CD4-positive, CD25-positive, alpha-beta regulatory T cell (primary cell): Measurements from ENCODE around the gene PDE4B. TPM values are rescaled to one million over a fixed set of nuclear protein-coding genes. Genes with fewer than 3 reads are reported as not detected.
A peak's percentile ranks its signal among the peaks of the same experiment; 100 is the strongest.

ENCODE experiments used
- ATAC-seq, 2 donors: fragments of 150-1000 bp; cut with Tn5 transposase; one replicate each; pipeline ENCODE4 v1.10.0; 2021; ENCODE audit warnings: low read depth in 2 of 2, moderate number of reproducible peaks in 2 of 2, moderate library complexity in 1 of 2
- DNase-seq, 3 donors: peaks; one replicate each; pipeline versions ENCODE4 v3.0.0 to v3.0.0-alpha.2; 2012 to 2022; ENCODE audit warnings: mixed read lengths in 1 of 3
- H3K27ac ChIP-seq: one replicate; pipeline ENCODE4 v1.7.0; 2013; ENCODE audit warnings: mild to moderate bottlenecking, low read length; ENCODE audit not compliant: insufficient read depth, poor library complexity, severe bottlenecking
- H3K27me3 ChIP-seq: one replicate; pipeline ENCODE4 v1.7.0; 2013; ENCODE audit warnings: low read length; ENCODE audit not compliant: control insufficient read depth, insufficient read depth
- H3K36me3 ChIP-seq: one replicate; pipeline ENCODE4 v1.7.0; 2013; ENCODE audit warnings: mild to moderate bottlenecking, low read length, moderate library complexity; ENCODE audit not compliant: control insufficient read depth, insufficient read depth
- H3K4me1 ChIP-seq: 2 replicates; pipeline ENCODE4 v1.7.0; 2013; ENCODE audit warnings: mild to moderate bottlenecking, low read length; ENCODE audit not compliant: insufficient read depth, control insufficient read depth, poor library complexity, severe bottlenecking
- H3K4me3 ChIP-seq: one replicate; pipeline ENCODE4 v1.7.0; 2013; ENCODE audit warnings: low read depth, mild to moderate bottlenecking, low read length, moderate library complexity
- H3K9me3 ChIP-seq, 2 experiments: 1 replicate in 1 of 2; 2 replicates in 1 of 2; pipeline ENCODE4 v1.7.0; 2013; ENCODE audit warnings: low read length in 2 of 2, mild to moderate bottlenecking in 1 of 2, moderate library complexity in 1 of 2; ENCODE audit not compliant: control insufficient read depth in 2 of 2
- H3K27ac Mint-ChIP-seq, 3 donors: one replicate each; pipeline ENCODE4 v1.8.0; 2020 to 2022; ENCODE audit warnings: mild to moderate bottlenecking in 3 of 3, mixed read lengths in 3 of 3, moderate library complexity in 2 of 3
- H3K27me3 Mint-ChIP-seq: one replicate; pipeline ENCODE4 v1.8.0; 2022; ENCODE audit warnings: mild to moderate bottlenecking, mixed read lengths
- H3K36me3 Mint-ChIP-seq: one replicate; pipeline ENCODE4 v1.8.0; 2020; ENCODE audit warnings: mixed read lengths
- H3K4me1 Mint-ChIP-seq, 4 donors: one replicate each; pipeline ENCODE4 v1.8.0; 2020 to 2022; ENCODE audit warnings: mixed read lengths in 4 of 4, mild to moderate bottlenecking in 1 of 4
- H3K4me3 Mint-ChIP-seq, 4 donors: one replicate each; pipeline ENCODE4 v1.8.0; 2020 to 2022; ENCODE audit warnings: mild to moderate bottlenecking in 4 of 4, mixed read lengths in 4 of 4, moderate library complexity in 3 of 4
- H3K9me3 Mint-ChIP-seq, 7 donors: one replicate each; pipeline ENCODE4 v1.8.0; 2020 to 2022; ENCODE audit warnings: mixed read lengths in 7 of 7, mild to moderate bottlenecking in 3 of 7, moderate library complexity in 2 of 7
- polyA plus RNA-seq, 4 donors: library from polyadenylated mRNA; unstranded; fragments of 300-500 nt; fragmentation: Illumina TruSeq; gene quantifications; one replicate each; pipeline ENCODE4 v1.2.3, GENCODE V29; 2021
- total RNA-seq: library from RNA; stranded (reverse); gene quantifications from one replicate; pipeline ENCODE4 v1.2.3, GENCODE V29; 2022

PDE4B gene
- total and polyA plus RNA-seq, 5 donors from 2014 or later: 63.9 to 200 (median 75.4) TPM

DNA sequence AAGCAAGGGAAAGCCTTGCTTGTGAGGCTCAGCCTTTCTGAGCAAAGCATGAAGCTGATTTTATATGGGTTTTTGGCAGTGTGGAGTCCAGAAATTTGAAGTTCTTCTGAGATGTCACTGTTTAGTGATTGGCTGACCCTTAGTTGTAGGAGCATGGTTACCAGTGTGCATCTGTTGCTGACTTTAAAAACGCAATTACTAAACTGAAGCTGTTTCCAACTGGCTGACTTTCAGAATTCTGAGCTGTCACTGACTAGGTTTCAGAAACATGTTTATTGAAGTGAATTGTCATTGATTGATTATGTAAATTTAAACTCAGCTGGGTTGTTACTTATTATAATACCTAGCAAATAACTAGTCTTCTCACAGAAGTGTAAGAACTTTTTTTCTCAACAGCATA, 89.4 kb downstream of the PDE4B start:
- Histone ChIP-seq H3K4me3 (no peak overlapping the region), H3K36me3 (no peaks in the 10 kb centered on the region), H3K27me3 (no peaks in the 10 kb centered on the region), H3K4me1 (no peaks in the 10 kb centered on the region), H3K27ac (no peak overlapping the region), H3K9me3 (no peaks in the 10 kb centered on the region)
- H3K27ac Mint-ChIP-seq: no peak overlapping the region
- ATAC-seq: no peak
- no peak for DNase-seq
- no peak overlapping the region for H3K4me3 Mint-ChIP-seq
- H3K36me3 Mint-ChIP-seq: no peaks in the 10 kb centered on the region
- no peaks in the 10 kb centered on the region for H3K27me3 Mint-ChIP-seq
- peaks cover 0 to 11% (median 1%) of the 10 kb centered on the region in 7 donors for H3K9me3 Mint-ChIP-seq
- no peaks in the 10 kb centered on the region for H3K4me1 Mint-ChIP-seq

DNA sequence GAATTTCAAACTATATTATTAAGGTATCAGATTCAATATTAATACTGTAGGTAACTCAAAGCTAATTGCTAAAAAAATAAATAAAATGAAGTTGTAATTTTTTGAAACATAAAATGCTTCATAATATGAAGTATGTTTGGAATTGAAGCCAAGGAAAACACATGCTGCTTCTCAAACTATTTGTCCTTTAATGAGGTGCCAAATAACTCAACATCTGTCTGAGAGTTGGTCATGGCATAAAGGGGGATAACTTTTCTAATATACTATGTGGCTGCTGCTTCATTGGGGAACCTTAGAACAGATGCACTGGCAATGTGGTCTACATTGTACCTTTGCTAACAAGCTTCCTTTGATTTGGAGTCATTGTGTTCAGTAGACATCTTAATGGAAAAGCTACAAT, 96.7 kb downstream of the PDE4B start:
- H3K36me3 Mint-ChIP-seq: no peaks in the 10 kb centered on the region
- Histone ChIP-seq H3K4me1 (no peaks in the 10 kb centered on the region), H3K36me3 (no peaks in the 10 kb centered on the region), H3K4me3 (no peak overlapping the region), H3K27ac (no peak overlapping the region), H3K27me3 (peaks cover 3% of the 10 kb centered on the region), H3K9me3 (no peaks in the 10 kb centered on the region)
- H3K9me3 Mint-ChIP-seq: peaks cover 0 to 3% (median 0%) of the 10 kb centered on the region in 7 donors
- no peak overlapping the region for H3K27ac Mint-ChIP-seq
- ATAC-seq: no peak
- no peaks in the 10 kb centered on the region for H3K4me1 Mint-ChIP-seq
- peaks cover 10% of the 10 kb centered on the region for H3K27me3 Mint-ChIP-seq
- H3K4me3 Mint-ChIP-seq: no peak overlapping the region
- no peak for DNase-seq

DNA sequence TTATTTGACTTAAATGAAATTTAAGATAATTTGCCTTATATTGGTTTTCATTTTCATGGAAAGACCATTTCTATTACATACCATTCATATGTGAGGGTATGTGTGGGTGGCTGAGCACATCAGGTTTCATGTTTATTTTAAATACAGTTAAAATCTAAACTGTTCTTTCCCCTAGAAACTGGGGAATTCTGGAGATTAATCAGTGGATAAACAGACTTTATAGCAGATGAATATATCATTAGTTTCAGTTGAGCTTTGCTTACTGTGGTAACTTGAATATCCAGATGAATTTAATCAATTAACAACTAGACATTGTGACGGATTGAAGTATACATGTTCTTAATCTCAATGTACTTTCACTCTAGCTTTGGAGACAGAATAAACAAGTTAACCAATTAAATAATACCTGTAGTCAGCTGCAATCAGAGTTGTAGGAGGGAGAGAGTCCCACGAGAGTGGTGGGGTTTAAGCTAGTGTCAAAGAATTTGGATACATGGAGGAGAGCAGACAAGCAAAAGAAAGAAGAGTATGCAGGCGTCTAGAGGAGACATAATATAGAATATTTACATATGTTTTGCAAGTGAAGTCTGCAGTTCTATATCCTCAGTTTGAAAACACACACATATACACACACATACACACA, 97.6 kb downstream of the PDE4B start:
- ATAC-seq (no peak), DNase-seq (no peak)
- peak overlapping the region in 1 of 4 donors; percentile 8 for H3K4me3 Mint-ChIP-seq
- Histone ChIP-seq H3K9me3 (no peaks in the 10 kb centered on the region), H3K27me3 (peaks cover 3% of the 10 kb centered on the region), H3K27ac (no peak overlapping the region), H3K36me3 (no peaks in the 10 kb centered on the region), H3K4me3 (no peak overlapping the region), H3K4me1 (no peaks in the 10 kb centered on the region)
- no peaks in the 10 kb centered on the region for H3K36me3 Mint-ChIP-seq
- peaks cover 13% of the 10 kb centered on the region for H3K27me3 Mint-ChIP-seq
- no peaks in the 10 kb centered on the region for H3K4me1 Mint-ChIP-seq
- peaks cover 0 to 3% (median 0%) of the 10 kb centered on the region in 7 donors for H3K9me3 Mint-ChIP-seq
- no peak overlapping the region for H3K27ac Mint-ChIP-seq

DNA sequence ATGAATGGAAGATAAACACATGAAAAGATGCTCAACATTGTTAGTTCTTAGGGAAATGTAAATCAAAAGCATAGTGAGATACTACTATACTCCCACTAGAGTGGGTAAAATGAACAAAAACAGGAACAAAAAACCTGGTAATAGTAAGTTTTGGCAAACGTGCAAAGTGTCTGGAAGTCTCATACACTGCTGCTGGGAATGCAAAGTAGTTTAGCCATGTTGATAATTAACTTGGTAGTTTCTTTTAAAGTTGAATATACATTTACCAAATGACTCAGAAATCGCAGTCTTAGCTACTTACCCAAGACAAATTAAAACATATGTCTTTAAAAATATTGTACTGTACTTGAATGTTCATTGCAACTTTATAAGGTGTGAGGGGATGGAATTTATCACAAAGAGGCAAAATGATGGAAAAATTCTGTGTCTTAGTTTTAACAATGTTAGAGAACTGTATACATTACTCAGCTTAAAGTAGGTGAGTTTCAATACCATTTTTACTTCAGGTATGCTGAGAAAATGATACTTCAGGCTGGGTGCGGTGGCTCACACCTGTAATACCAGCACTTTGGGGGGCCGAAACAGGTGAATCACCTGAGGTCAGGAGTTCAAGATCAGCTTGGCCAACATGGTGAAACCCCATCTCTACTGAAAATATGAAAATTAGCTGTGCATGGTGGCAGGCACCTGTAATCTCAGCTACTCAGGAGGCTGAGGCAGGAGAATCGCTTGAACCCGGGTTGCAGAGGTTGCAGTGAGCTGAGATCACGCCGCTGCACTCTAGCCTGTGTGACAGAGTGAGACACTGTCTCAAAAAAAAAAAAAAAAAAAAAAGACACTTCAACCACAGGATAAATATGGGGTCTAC, 102.3 kb downstream of the PDE4B start:
- no peak for DNase-seq
- Mint-ChIP-seq H3K9me3 (peaks cover 0 to 6% (median 3%) of the 10 kb centered on the region in 7 donors), H3K27ac (no peak overlapping the region), H3K27me3 (peaks cover 9% of the 10 kb centered on the region), H3K4me3 (no peak overlapping the region), H3K4me1 (no peaks in the 10 kb centered on the region), H3K36me3 (no peaks in the 10 kb centered on the region)
- no peaks in the 10 kb centered on the region for H3K36me3 ChIP-seq
- H3K4me1 ChIP-seq: no peaks in the 10 kb centered on the region
- ATAC-seq: no peak
- H3K4me3 ChIP-seq: no peak overlapping the region
- no peaks in the 10 kb centered on the region for H3K9me3 ChIP-seq
- H3K27me3 ChIP-seq: peaks cover 3% of the 10 kb centered on the region
- H3K27ac ChIP-seq: no peak overlapping the region

DNA sequence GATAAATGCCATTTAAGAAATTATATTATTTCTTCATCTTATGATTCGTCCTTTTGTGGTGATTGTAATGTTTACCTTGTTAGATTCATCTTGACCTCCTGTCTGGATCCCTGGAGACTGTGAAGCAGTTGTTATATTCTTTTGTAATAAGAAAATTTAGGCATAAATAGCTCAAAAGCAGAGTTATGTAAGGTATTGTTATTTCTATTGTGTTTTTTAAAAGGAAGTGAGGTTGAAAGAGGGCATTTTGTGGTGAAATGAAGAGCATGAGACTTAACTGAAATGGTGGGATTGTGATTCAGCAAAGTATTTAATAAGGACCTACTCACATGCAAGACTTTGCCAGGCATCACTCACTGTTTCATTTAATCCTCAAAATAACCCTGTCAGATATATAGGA, 104.0 kb downstream of the PDE4B start:
- Mint-ChIP-seq H3K27ac (no peak overlapping the region), H3K27me3 (peaks cover 15% of the 10 kb centered on the region), H3K4me1 (no peaks in the 10 kb centered on the region), H3K4me3 (no peak overlapping the region), H3K9me3 (peaks cover 0 to 6% (median 3%) of the 10 kb centered on the region in 7 donors), H3K36me3 (no peaks in the 10 kb centered on the region)
- H3K4me3 ChIP-seq: no peak overlapping the region
- no peaks in the 10 kb centered on the region for H3K4me1 ChIP-seq
- H3K27ac ChIP-seq: no peak overlapping the region
- ATAC-seq (no peak), DNase-seq (no peak)
- H3K27me3 ChIP-seq: no peaks in the 10 kb centered on the region
- H3K36me3 ChIP-seq: no peaks in the 10 kb centered on the region
- no peaks in the 10 kb centered on the region for H3K9me3 ChIP-seq

DNA sequence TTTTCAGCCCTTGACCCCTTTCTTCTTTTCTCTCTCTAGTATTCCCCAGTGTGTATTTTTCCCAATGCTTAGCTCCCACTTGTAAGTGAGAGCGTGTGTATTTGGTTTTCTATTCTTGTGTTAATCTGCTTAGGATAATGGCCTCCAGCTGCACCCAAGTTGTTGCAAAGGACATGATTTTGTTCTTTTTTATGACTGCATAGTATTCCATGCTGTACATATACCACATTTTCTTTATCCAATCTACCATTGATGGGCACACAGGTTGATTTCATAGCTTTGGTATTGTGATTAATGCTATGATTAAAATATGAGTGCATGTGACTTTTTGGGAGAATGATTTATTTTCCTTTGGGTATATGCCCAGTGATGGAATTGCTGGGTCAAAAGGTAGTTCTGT, 104.8 kb downstream of the PDE4B start:
- H3K9me3 Mint-ChIP-seq: peaks cover 0 to 6% (median 3%) of the 10 kb centered on the region in 7 donors
- Histone ChIP-seq H3K27me3 (no peaks in the 10 kb centered on the region), H3K27ac (no peak overlapping the region), H3K9me3 (no peaks in the 10 kb centered on the region), H3K4me3 (no peak overlapping the region), H3K36me3 (no peaks in the 10 kb centered on the region), H3K4me1 (no peaks in the 10 kb centered on the region)
- no peak for DNase-seq
- H3K4me1 Mint-ChIP-seq: no peaks in the 10 kb centered on the region
- H3K27me3 Mint-ChIP-seq: peaks cover 19% of the 10 kb centered on the region
- no peak overlapping the region for H3K27ac Mint-ChIP-seq
- ATAC-seq: no peak
- no peaks in the 10 kb centered on the region for H3K36me3 Mint-ChIP-seq
- H3K4me3 Mint-ChIP-seq: no peak overlapping the region

DNA sequence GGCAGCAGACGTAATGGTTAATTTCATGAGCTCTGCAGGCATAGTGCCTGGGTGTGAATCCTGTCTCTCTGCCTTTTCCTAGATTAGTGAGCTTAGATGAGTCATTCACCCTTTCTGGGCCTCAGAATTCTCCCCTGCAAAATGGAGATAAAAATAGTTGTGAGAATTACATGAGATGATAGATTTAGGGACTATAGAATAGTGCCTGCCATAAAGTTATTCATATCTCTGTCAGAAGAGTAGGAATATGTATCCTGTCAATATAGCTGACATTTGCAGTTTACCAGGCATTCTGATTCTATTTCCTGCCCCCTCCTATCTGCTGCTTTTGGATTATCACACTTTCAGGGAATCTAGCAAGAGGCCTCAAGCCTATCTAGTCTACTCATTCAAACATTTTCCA, 112.0 kb downstream of the PDE4B start:
- no peaks in the 10 kb centered on the region for H3K36me3 Mint-ChIP-seq
- peaks cover 15% of the 10 kb centered on the region for H3K27me3 Mint-ChIP-seq
- Histone ChIP-seq H3K9me3 (no peaks in the 10 kb centered on the region), H3K36me3 (no peaks in the 10 kb centered on the region), H3K4me1 (no peaks in the 10 kb centered on the region), H3K4me3 (no peak overlapping the region), H3K27ac (no peak overlapping the region), H3K27me3 (peaks cover 2% of the 10 kb centered on the region)
- no peaks in the 10 kb centered on the region for H3K4me1 Mint-ChIP-seq
- ATAC-seq (no peak), DNase-seq (no peak)
- H3K27ac Mint-ChIP-seq: no peak overlapping the region
- H3K4me3 Mint-ChIP-seq: no peak overlapping the region
- H3K9me3 Mint-ChIP-seq: peaks cover 0 to 3% (median 0%) of the 10 kb centered on the region in 7 donors
